SU-DHL-6 (cell line): Measurements from ENCODE around the gene TGDS.

Experiments
- H2AFZ ChIP-seq: fragments of 200-600 bp; sonication (generic); 2 replicates; pipeline ENCODE4 v1.6.1; 2014; ENCODE audit warnings: low read depth, mild to moderate bottlenecking, moderate library complexity, mixed read lengths, antibody characterized with exemption, low read length; ENCODE audit not compliant: severe bottlenecking
- H3F3A ChIP-seq: fragments of 200-600 bp; shearing (Covaris generic); 2 replicates; pipeline ENCODE4 v1.6.0; 2016; ENCODE audit warnings: antibody characterized with exemption, mild to moderate bottlenecking; ENCODE audit not compliant: insufficient read depth
- H3K27ac ChIP-seq: fragments of 200-600 bp; sonication (generic); 2 replicates; pipeline ENCODE4 v1.5.1; 2016; ENCODE audit warnings: low read depth, mild to moderate bottlenecking, low read length, moderate library complexity, mixed read lengths
- H3K27me3 ChIP-seq: fragments of 200-600 bp; sonication (generic), shearing (Covaris generic); 2 replicates; pipeline ENCODE4 v1.6.0; 2014; ENCODE audit warnings: mild to moderate bottlenecking, low read length
- H3K36me3 ChIP-seq: fragments of 200-600 bp; sonication (generic); 2 replicates; pipeline ENCODE4 v1.6.1; 2014; ENCODE audit warnings: mild to moderate bottlenecking, low read length, mixed read lengths
- H3K4me2 ChIP-seq: fragments of 300-600, 200-600 bp; shearing (Covaris generic), sonication (generic); 2 replicates; pipeline ENCODE4 v1.6.0; 2014; ENCODE audit warnings: low read length, low read depth, mild to moderate bottlenecking; ENCODE audit not compliant: poor library complexity, severe bottlenecking
- H3K4me3 ChIP-seq: fragments of 200-600 bp; sonication (generic); 2 replicates; pipeline ENCODE4 v1.5.1; 2014; ENCODE audit warnings: antibody characterized with exemption, low read length, mild to moderate bottlenecking, mixed read lengths; ENCODE audit not compliant: insufficient read depth, poor library complexity, severe bottlenecking
- H3K79me2 ChIP-seq: fragments of 200-600 bp; sonication (generic); 2 replicates; pipeline ENCODE4 v1.6.1; 2014; ENCODE audit warnings: mild to moderate bottlenecking, low read length, moderate library complexity; ENCODE audit not compliant: insufficient read depth
- H3K9ac ChIP-seq: fragments of 200-600 bp; sonication (generic); 2 replicates; pipeline ENCODE4 v1.7.0; 2014; ENCODE audit warnings: mild to moderate bottlenecking, low read length
- H3K9me2 ChIP-seq: fragments of 200-600 bp; sonication (generic); replicated peaks from 2 replicates; pipeline ENCODE4 v1.6.1; 2014; ENCODE audit warnings: low read length; ENCODE audit not compliant: insufficient read depth
- H3K9me3 ChIP-seq: fragments of 200-600 bp; sonication (generic); 2 replicates; pipeline ENCODE4 v1.6.1; 2014; ENCODE audit warnings: low read length, mixed read lengths; ENCODE audit not compliant: insufficient read depth
- H4K20me1 ChIP-seq: fragments of 200-600 bp; sonication (generic); 2 replicates; pipeline ENCODE4 v1.6.1; 2014; ENCODE audit warnings: low read depth, mild to moderate bottlenecking, antibody characterized with exemption, low read length, moderate library complexity, mixed read lengths
- EZH2phosphoT487 ChIP-seq: fragments of 200-600 bp; sonication (generic), shearing (Covaris generic); conservative IDR thresholded peaks from 2 replicates; pipeline ENCODE4 v1.6.1; 2018; ENCODE audit warnings: mild to moderate bottlenecking, antibody characterized with exemption, low read length, moderate library complexity, mixed read lengths
- TF ChIP-seq, protein P1 (sequence below): fragments of 200-600 bp; sonication (generic); IDR thresholded peaks from one replicate; pipeline ENCODE4 v1.5.1; 2017; ENCODE audit warnings: antibody characterized with exemption, mild to moderate bottlenecking, low read length, moderate library complexity; ENCODE audit not compliant: insufficient read depth, poor library complexity, severe bottlenecking

The TGDS gene

GRCh38 chr13:94601446-94602431, 5.8 kb upstream of the TGDS start, which contains the start of gene GPR180:
TSS of gene GPR180 (plus strand) at chr13:94601857. CDS start at chr13:94601928, 71 bp downstream.
- Histone ChIP-seq H3F3A (peaks cover 12% of the 10 kb centered on the region), H3K27ac (peak within 1 kb of the TSS; percentile 6; the same call in 1 of the 2 replicates), H3K9me3 (no peaks in the 10 kb centered on the region; the same call in 1 of the 2 replicates), H3K9ac (peak within 1 kb of the TSS; percentile 70), H2AFZ (peak within 1 kb of the TSS; percentile 59), H3K79me2 (peaks cover 24% of the 10 kb centered on the region), H3K36me3 (peaks cover 12% of the 10 kb centered on the region; the same call in 1 of the 2 replicates), H3K4me3 (peak within 1 kb of the TSS; percentile 76), H4K20me1 (no peaks in the 10 kb centered on the region), H3K27me3 (no peaks in the 10 kb centered on the region), H3K9me2 (no peaks in the 10 kb centered on the region), H3K4me2 (peak within 1 kb of the TSS; percentile 89)
- TF ChIP-seq, protein P1, sequence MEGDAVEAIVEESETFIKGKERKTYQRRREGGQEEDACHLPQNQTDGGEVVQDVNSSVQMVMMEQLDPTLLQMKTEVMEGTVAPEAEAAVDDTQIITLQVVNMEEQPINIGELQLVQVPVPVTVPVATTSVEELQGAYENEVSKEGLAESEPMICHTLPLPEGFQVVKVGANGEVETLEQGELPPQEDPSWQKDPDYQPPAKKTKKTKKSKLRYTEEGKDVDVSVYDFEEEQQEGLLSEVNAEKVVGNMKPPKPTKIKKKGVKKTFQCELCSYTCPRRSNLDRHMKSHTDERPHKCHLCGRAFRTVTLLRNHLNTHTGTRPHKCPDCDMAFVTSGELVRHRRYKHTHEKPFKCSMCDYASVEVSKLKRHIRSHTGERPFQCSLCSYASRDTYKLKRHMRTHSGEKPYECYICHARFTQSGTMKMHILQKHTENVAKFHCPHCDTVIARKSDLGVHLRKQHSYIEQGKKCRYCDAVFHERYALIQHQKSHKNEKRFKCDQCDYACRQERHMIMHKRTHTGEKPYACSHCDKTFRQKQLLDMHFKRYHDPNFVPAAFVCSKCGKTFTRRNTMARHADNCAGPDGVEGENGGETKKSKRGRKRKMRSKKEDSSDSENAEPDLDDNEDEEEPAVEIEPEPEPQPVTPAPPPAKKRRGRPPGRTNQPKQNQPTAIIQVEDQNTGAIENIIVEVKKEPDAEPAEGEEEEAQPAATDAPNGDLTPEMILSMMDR = no peak

- Histone ChIP-seq H2AFZ (no peak overlapping the region), H3K9me3 (no peaks in the 10 kb centered on the region; the same call in 1 of the 2 replicates), H4K20me1 (no peaks in the 10 kb centered on the region), H3F3A (peaks cover 12% of the 10 kb centered on the region), H3K4me2 (no peak overlapping the region), H3K27ac (no peak overlapping the region), H3K27me3 (no peaks in the 10 kb centered on the region), H3K9ac (no peak overlapping the region), H3K36me3 (no peaks in the 10 kb centered on the region), H3K79me2 (peaks cover 34% of the 10 kb centered on the region), H3K9me2 (no peaks in the 10 kb centered on the region), H3K4me3 (no peak overlapping the region)
- TF ChIP-seq, protein P1 = no peak
Measured at GRCh38 chr13:94599877-94600276, 3.9 kb upstream of the TGDS start.

- Histone ChIP-seq H3K27ac (no peak overlapping the region; the same call in 1 of the 2 replicates), H3K27me3 (no peaks in the 10 kb centered on the region), H3K9me3 (no peaks in the 10 kb centered on the region; the same call in 1 of the 2 replicates), H3K4me3 (no peak overlapping the region), H2AFZ (no peak overlapping the region), H3K9me2 (no peaks in the 10 kb centered on the region), H3K36me3 (no peaks in the 10 kb centered on the region), H4K20me1 (no peaks in the 10 kb centered on the region), H3F3A (peaks cover 12% of the 10 kb centered on the region), H3K9ac (no peak overlapping the region), H3K79me2 (peaks cover 41% of the 10 kb centered on the region), H3K4me2 (no peak overlapping the region)
- TF ChIP-seq, protein P1 = no peak
- no peak for TF ChIP-seq EZH2phosphoT487
Measured at GRCh38 chr13:94598281-94598680, 2.3 kb upstream of the TGDS start.
